Ovary (tissue), 9 donors: Measurements from ENCODE around the gene GRK3. TPM values are rescaled to one million over a fixed set of nuclear protein-coding genes. Genes with fewer than 3 reads are reported as not detected.

Experiments
- DNase-seq, 5 donors: peaks; one replicate each; pipeline ENCODE4 v3.0.0-alpha.2; 2019 to 2020
- H3K27ac ChIP-seq, 2 donors: fragments of 200-600 bp; one replicate each; pipeline versions ENCODE4 v1.5.1 to v1.8.0; 2019 to 2022
- H3K27me3 ChIP-seq: fragments of 200-600 bp; one replicate; pipeline ENCODE4 v1.8.0; 2022
- H3K36me3 ChIP-seq: fragments of 200-600 bp; sonication (generic); one replicate; pipeline ENCODE4 v1.5.1; 2019
- H3K4me1 ChIP-seq: one replicate; pipeline ENCODE4 v1.8.1; 2013; ENCODE audit warnings: mild to moderate bottlenecking, moderate library complexity; ENCODE audit not compliant: insufficient read depth
- H3K4me3 ChIP-seq: fragments of 200-600 bp; sonication (generic); one replicate; pipeline ENCODE4 v1.5.1; 2017
- H3K9me3 ChIP-seq, 2 donors: fragments of 200-600 bp in 1 of 2; sonication (generic) in 1 of 2; one replicate each; pipeline versions ENCODE4 v1.5.1 to v1.8.1; 2013 to 2019; ENCODE audit warnings: mild to moderate bottlenecking in 1 of 2, moderate library complexity in 1 of 2
- CTCF ChIP-seq, 3 donors: fragments of 450-650 bp in 2 of 3; fragments of 200-600 bp in 1 of 3; IDR thresholded peaks; one replicate each; pipeline versions ENCODE4 v1.5.1 to v1.8.0; 2016 to 2022; ENCODE audit warnings: antibody characterized with exemption in 3 of 3, mild to moderate bottlenecking in 1 of 3
- EP300 ChIP-seq: sonication (generic); formaldehyde crosslinking; IDR thresholded peaks from one replicate; pipeline ENCODE4 v1.6.1; 2017; ENCODE audit warnings: antibody characterized with exemption
- POLR2A ChIP-seq: fragments of 450-650 bp; IDR thresholded peaks from one replicate; pipeline ENCODE4 v1.6.1; 2017; ENCODE audit warnings: antibody characterized with exemption, mild to moderate bottlenecking, moderate library complexity
- WGBS, 3 donors: extraction: QIAGEN DNeasy Blood & Tissue Kit in 1 of 3; methylation state at CpG; one replicate each; pipeline versions ENCODE4 v1.1.5 to v1.1.7; 2013 to 2017; 5-methylcytosine and 5-hydroxymethylcytosine counted together
- intact Hi-C, 4 donors: fragments of 100-400 bp; cut with DNase I; formaldehyde crosslinking; loops; one replicate each; pipeline versions ENCODE4 v1.11.0 to v1.15.1; 2022 to 2023
- polyA plus RNA-seq, 2 donors: library from polyadenylated mRNA; stranded (reverse); fragments of 200-250 nt in 1 of 2; fragments of 350-450 nt in 1 of 2; fragmentation: Illumina TruSeq in 1 of 2; extraction: RNeasy Lipid Tissue Mini Kit (QIAGEN cat#74804) in 1 of 2; gene quantifications; one replicate each; pipeline ENCODE4 v1.2.3, GENCODE V29; 2013 to 2014
- total RNA-seq, 7 donors: library from RNA; depleted of rRNA in 2 of 7; stranded (reverse); fragments of >200 nt in 2 of 7; fragmentation: NEBNext Ultra II Directional in 3 of 7; extraction: Animal tissue kit (Norgen Biotek cat#: 25700) in 3 of 7; gene quantifications; one replicate each; pipeline versions ENCODE4 v1.1.0 to v1.2.4, GENCODE V29; 2016 to 2023
- donor health status: DM: no; HTN: no; CAD: no; lungs with moderate emphysema.
- donor health status: DM: no; HTN: no; CAD: no.
- donor health status: Bipolar disorder and iron deficiency.
- donor health status: DM: yes; HTN: yes; CAD: no.
- donor health status: DM: no; HTN: no; CAD: no.
- donor health status: DM: yes; HTN: yes; CAD: no.

The GRK3 gene
- total and polyA plus RNA-seq, 9 donors: 1.0 to 14.8 (median 9.4) TPM

GRCh38 chr22:25722223-25722622 lies 157.7 kb downstream of the GRK3 start:
- TF ChIP-seq CTCF (IDR thresholded peaks at IDR 0.05) (no peak), EP300 (no peak), POLR2A (no peak)
- no peaks in the 10 kb centered on the region for H3K9me3 ChIP-seq
- no peak overlapping the region for H3K27ac ChIP-seq
- WGBS, 3 donors: 93 to 96% (median 93%) methylated on average over 16 of the region's 16 CpGs
- H3K4me3 ChIP-seq: no peak overlapping the region
- intact Hi-C loops: no loop called here
- H3K27me3 ChIP-seq: no peaks in the 10 kb centered on the region
- no peak for DNase-seq
- H3K36me3 ChIP-seq: no peaks in the 10 kb centered on the region
- H3K4me1 ChIP-seq: no peaks in the 10 kb centered on the region

- intact Hi-C loops: no loop called here
- no peak overlapping the region for H3K4me3 ChIP-seq
- 96 to 97% (median 96%) methylated on average over 3 of the region's 3 CpGs for WGBS, 3 donors
- no peak overlapping the region for H3K27ac ChIP-seq
- no peak for DNase-seq
- H3K27me3 ChIP-seq: no peaks in the 10 kb centered on the region
- H3K9me3 ChIP-seq: no peaks in the 10 kb centered on the region
- no peaks in the 10 kb centered on the region for H3K4me1 ChIP-seq
- no peaks in the 10 kb centered on the region for H3K36me3 ChIP-seq
- TF ChIP-seq EP300 (no peak), POLR2A (no peak), CTCF (IDR thresholded peaks at IDR 0.05) (no peak)
Observed at GRCh38 chr22:25722626-25723025, 158.2 kb downstream of the GRK3 start.

GRCh38 chr22:25726241-25726640 lies 161.8 kb downstream of the GRK3 start:
- Histone ChIP-seq H3K9me3 (no peaks in the 10 kb centered on the region), H3K27me3 (no peaks in the 10 kb centered on the region), H3K36me3 (no peaks in the 10 kb centered on the region), H3K4me3 (no peak overlapping the region), H3K4me1 (no peaks in the 10 kb centered on the region), H3K27ac (no peak overlapping the region)
- WGBS, 3 donors: 54 to 66% (median 60%) methylated on average over 4 of the region's 4 CpGs
- no peak for TF ChIP-seq EP300
- no peak for TF ChIP-seq CTCF (IDR thresholded peaks at IDR 0.05)
- no peak for TF ChIP-seq POLR2A
- intact Hi-C loops: no loop called here
- DNase-seq: no peak

GRCh38 chr22:25728071-25728470 lies 163.6 kb downstream of the GRK3 start:
- Histone ChIP-seq H3K36me3 (no peaks in the 10 kb centered on the region), H3K4me1 (no peaks in the 10 kb centered on the region), H3K27ac (no peak overlapping the region), H3K27me3 (no peaks in the 10 kb centered on the region), H3K4me3 (no peak overlapping the region), H3K9me3 (no peaks in the 10 kb centered on the region)
- 91 to 95% (median 93%) methylated on average over 7 of the region's 7 CpGs for WGBS, 3 donors
- no peak for DNase-seq
- TF ChIP-seq POLR2A (no peak), CTCF (IDR thresholded peaks at IDR 0.05) (no peak), EP300 (no peak)
- intact Hi-C loops: no loop called here
